Right hindlimb (tissue), 1 donor: Measurements from ENCODE around the gene NSUN4.

ENCODE experiments used
- DNase-seq: peaks from one replicate; pipeline ENCODE4 v3.0.0-alpha.2; 2018

NSUN4 gene

DNA sequence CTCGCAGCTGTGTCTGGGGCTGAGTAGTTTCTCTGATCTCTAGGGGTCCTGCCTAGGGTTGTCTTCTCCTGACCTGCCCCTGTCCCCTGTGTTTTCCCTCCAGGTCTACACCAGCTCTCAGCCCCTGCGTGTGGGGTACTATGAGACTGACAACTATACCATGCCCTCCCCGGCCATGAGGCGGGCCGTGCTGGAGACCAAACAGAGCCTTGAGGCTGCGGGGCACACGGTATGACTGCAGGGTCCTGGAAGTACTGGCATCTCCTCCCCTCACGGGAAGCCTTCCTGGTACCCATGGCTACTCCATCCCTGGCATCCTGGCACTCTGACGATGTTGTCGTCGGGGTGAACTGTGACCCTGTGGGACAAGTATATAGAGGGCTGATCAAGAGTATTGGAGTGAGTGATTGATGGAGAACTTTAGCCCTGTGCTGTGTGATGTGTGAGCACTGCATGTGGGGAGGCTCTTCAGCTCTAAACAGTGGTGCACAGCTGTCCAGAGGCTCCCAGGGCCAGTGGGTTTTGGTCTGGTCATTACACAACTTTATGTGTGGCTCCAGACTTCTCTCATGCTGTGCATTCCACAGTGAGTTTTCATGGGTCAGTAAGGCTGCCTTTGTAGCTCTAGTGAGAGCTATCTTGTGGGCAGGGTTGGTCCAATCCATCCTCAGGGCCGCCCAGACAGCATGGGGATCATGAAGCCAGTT lies 67.9 kb downstream of the NSUN4 start:
- no peak for DNase-seq

DNA sequence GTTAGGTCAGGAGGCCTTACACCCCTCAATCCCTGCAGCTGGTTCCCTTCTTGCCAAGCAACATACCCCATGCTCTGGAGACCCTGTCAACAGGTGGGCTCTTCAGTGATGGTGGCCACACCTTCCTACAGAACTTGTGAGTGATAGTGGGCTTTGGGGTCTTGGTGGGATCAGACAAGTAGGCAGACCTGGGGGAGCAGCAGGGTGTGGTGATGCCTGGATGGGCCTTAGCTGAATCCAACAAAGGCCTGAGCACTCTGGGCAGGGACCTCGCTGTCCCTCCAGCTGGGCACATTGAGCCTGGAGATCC lies 68.4 kb downstream of the NSUN4 start:
- no peak for DNase-seq

- DNase-seq: no peak
Observed at GRCh38 chr1:46410156-46411009, 69.8 kb downstream of the NSUN4 start.

- no peak for DNase-seq
Observed at GRCh38 chr1:46411010-46411405, 70.4 kb downstream of the NSUN4 start.
